HUES64 (cell line): ENCODE data around the gene PANK4.

Experiments used
- H3K27ac ChIP-seq: 2 replicates; pipeline ENCODE4 v1.7.0; 2013; ENCODE audit warnings: low read depth, low read length, inconsistent platforms
- H3K27me3 ChIP-seq: 2 replicates; pipeline ENCODE4 v1.6.1; 2013; ENCODE audit warnings: mild to moderate bottlenecking, low read length; ENCODE audit not compliant: insufficient read depth
- H3K36me3 ChIP-seq: 2 replicates; pipeline ENCODE4 v1.6.1; 2013; ENCODE audit warnings: mild to moderate bottlenecking, low read length; ENCODE audit not compliant: insufficient read depth
- H3K4me1 ChIP-seq: 2 replicates; pipeline ENCODE4 v1.6.1; 2013; ENCODE audit warnings: mild to moderate bottlenecking, low read length, moderate library complexity; ENCODE audit not compliant: insufficient read depth
- H3K4me3 ChIP-seq: 2 replicates; pipeline ENCODE4 v1.5.1; 2013; ENCODE audit warnings: mild to moderate bottlenecking, low read length, moderate library complexity
- H3K9ac ChIP-seq: 2 replicates; pipeline ENCODE4 v1.6.1; 2013; ENCODE audit warnings: mild to moderate bottlenecking, low read depth, low read length
- H3K9me3 ChIP-seq: 2 replicates; pipeline ENCODE4 v1.6.1; 2013; ENCODE audit warnings: low read depth, low read length; ENCODE audit not compliant: insufficient read depth
- WGBS: fragments of 150-250, 120-280 bp; methylation state at CpG from one replicate; pipeline ENCODE4 v1.1.7; 2013; ENCODE audit warnings: missing lambda C conversion rate; 5-methylcytosine and 5-hydroxymethylcytosine counted together

The PANK4 gene

GRCh38 chr1:2542246-2542915, 16.0 kb upstream of the PANK4 start:
- Histone ChIP-seq H3K27me3 (peaks cover 30% of the 10 kb centered on the region), H3K4me1 (peaks cover 27% of the 10 kb centered on the region), H3K36me3 (no peaks in the 10 kb centered on the region), H3K4me3 (no peak overlapping the region), H3K9me3 (no peaks in the 10 kb centered on the region), H3K27ac (no peak overlapping the region), H3K9ac (no peak overlapping the region)
- 80% methylated on average over 11 of the region's 11 CpGs for WGBS

- H3K27me3 ChIP-seq: peaks cover 34% of the 10 kb centered on the region
- no peak overlapping the region for H3K4me3 ChIP-seq
- WGBS: 89% methylated on average over 25 of the region's 25 CpGs
- H3K4me1 ChIP-seq: peaks cover 25% of the 10 kb centered on the region
- H3K9ac ChIP-seq: no peak overlapping the region
- H3K27ac ChIP-seq: no peak overlapping the region
- no peaks in the 10 kb centered on the region for H3K36me3 ChIP-seq
- no peaks in the 10 kb centered on the region for H3K9me3 ChIP-seq
Measured at GRCh38 chr1:2541619-2542245, 15.3 kb upstream of the PANK4 start.

DNA sequence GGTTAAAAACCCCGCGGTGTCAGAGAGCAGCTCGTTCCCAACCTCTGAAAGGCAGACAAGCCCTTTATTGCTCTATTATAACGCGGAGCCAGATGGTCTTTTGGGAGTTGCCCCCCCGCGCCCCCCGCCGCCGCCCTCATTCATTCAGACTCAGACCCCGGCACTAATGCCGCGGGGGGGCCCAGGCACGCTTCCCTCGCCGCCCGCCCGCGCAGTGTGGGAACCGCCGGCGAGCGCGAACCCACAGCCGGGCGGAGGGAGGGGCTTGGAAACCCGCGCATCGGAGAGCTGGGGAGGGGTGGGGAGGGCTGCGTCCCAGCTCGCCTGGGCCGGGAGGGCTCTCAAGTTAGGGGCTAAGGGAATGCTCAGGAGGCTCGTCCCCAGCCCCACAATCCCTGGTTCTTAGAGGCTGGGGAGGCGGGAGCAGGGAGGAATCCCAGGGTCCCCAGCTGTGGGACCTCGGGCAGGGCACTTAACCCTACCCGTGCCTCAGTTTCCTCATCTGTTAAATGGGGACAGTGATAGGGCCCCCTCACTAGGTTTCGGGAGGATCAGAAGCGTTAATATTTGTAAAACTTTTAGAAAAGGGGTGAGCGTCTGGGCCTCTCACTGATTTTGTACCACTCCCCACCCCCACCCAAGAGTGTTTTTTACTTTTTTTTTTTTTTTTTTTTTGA, 14.6 kb upstream of the PANK4 start:
- no peak overlapping the region for H3K9ac ChIP-seq
- H3K4me3 ChIP-seq: peak overlapping the region; percentile 29; the same call in 1 of the 2 replicates
- H3K4me1 ChIP-seq: peaks cover 25% of the 10 kb centered on the region
- peaks cover 40% of the 10 kb centered on the region for H3K27me3 ChIP-seq
- no peak overlapping the region for H3K27ac ChIP-seq
- H3K9me3 ChIP-seq: no peaks in the 10 kb centered on the region
- H3K36me3 ChIP-seq: no peaks in the 10 kb centered on the region
- WGBS: 11% methylated on average over 38 of the region's 39 CpGs

DNA sequence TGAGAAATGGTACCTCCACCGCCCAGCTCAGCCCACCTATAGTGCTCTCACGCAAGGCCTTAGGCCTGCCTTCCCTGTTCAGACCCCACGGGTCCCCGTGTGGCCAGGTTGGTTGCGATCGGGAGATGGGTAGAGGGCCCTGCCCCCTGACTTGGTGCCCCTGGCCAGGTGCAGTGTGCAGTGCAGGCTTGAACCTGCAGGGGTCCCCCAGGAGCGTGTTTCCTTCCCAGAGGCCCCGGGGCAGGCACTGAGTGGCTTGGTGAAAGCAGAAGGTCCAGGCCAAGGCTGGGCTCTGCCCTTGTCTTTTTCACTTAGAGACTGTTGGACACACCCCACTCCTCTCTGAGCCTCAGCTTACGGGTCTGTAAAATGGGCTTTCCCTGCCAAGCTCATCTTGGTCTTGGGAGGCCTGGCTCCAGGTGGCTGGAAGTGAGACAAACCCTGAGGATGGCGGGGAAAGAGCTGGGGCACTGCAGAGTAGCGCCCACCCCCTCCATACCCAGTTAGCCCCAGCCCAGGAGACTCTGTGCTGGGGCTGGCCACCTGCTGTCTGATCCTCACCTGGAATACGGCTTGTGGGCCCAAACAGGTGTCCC, 13.0 kb upstream of the PANK4 start:
- H3K4me3 ChIP-seq: no peak overlapping the region
- H3K27ac ChIP-seq: no peak overlapping the region
- H3K27me3 ChIP-seq: peaks cover 52% of the 10 kb centered on the region
- H3K9ac ChIP-seq: no peak overlapping the region
- WGBS: 61% methylated on average over 12 of the region's 12 CpGs
- H3K9me3 ChIP-seq: no peaks in the 10 kb centered on the region
- peaks cover 21% of the 10 kb centered on the region for H3K4me1 ChIP-seq
- H3K36me3 ChIP-seq: no peaks in the 10 kb centered on the region

- Histone ChIP-seq H3K9ac (no peak overlapping the region), H3K4me1 (peaks cover 17% of the 10 kb centered on the region)
Measured at GRCh38 chr1:2538872-2539271, 12.5 kb upstream of the PANK4 start.

GRCh38 chr1:2538376-2538775, 12.0 kb upstream of the PANK4 start:
- no peaks in the 10 kb centered on the region for H3K9me3 ChIP-seq
- peaks cover 13% of the 10 kb centered on the region for H3K4me1 ChIP-seq
- H3K9ac ChIP-seq: no peak overlapping the region
- H3K36me3 ChIP-seq: no peaks in the 10 kb centered on the region
- WGBS: 85% methylated on average over 4 of the region's 4 CpGs
- H3K27me3 ChIP-seq: peaks cover 56% of the 10 kb centered on the region
- no peak overlapping the region for H3K27ac ChIP-seq
- H3K4me3 ChIP-seq: no peak overlapping the region

More at GRCh38 chr1:2538872-2539271, 12.5 kb upstream of the PANK4 start:
- Histone ChIP-seq H3K9me3 (no peaks in the 10 kb centered on the region), H3K4me3 (no peak overlapping the region), H3K27me3 (peaks cover 52% of the 10 kb centered on the region), H3K36me3 (no peaks in the 10 kb centered on the region), H3K27ac (no peak overlapping the region)
- 93% methylated on average over 8 of the region's 8 CpGs for WGBS

DNA sequence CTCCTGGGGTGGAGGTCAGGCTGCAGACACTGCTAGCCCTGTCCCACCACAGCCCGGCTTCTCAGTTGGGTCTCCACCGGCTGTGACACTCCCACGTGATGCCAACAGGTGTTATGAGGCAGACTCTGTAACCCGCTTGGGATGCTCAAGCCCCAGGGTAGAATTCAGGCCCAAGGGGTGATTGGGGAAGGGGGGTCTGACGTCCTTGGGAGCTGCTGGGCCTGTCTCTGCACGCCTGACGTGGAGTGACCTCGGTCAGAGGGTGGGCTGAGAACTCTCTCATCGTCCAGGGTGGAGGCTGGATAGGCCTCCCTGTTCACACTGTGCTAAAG, 11.4 kb upstream of the PANK4 start:
- no peaks in the 10 kb centered on the region for H3K36me3 ChIP-seq
- peaks cover 62% of the 10 kb centered on the region for H3K27me3 ChIP-seq
- H3K27ac ChIP-seq: no peak overlapping the region
- H3K9me3 ChIP-seq: no peaks in the 10 kb centered on the region
- 79% methylated on average over 9 of the region's 9 CpGs for WGBS
- H3K4me1 ChIP-seq: peaks cover 10% of the 10 kb centered on the region
- no peak overlapping the region for H3K4me3 ChIP-seq
- no peak overlapping the region for H3K9ac ChIP-seq

DNA sequence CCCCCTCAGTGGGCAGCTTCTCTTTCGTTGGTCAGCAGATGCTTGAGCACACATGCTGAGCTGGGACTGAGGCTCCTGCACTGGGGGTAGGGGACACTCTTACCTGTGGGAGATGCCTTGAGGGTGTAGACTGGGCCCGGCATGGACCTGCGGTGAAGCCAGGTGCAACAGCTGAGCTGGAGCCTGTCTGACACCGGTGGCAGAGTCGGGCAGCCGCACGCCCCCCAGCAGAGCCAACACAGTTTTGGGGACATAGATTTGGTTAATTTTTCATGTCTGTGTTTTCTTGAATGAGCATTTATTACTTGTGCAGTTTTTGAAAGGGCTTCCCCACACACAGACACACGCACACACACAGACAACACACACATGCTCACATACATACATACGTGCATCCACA, 9.6 kb upstream of the PANK4 start:
- Histone ChIP-seq H3K36me3 (no peaks in the 10 kb centered on the region), H3K9ac (no peak overlapping the region), H3K9me3 (no peaks in the 10 kb centered on the region), H3K27me3 (peaks cover 73% of the 10 kb centered on the region), H3K4me1 (peaks cover 10% of the 10 kb centered on the region), H3K4me3 (no peak overlapping the region), H3K27ac (no peak overlapping the region)
- WGBS: 91% methylated on average over 8 of the region's 9 CpGs

DNA sequence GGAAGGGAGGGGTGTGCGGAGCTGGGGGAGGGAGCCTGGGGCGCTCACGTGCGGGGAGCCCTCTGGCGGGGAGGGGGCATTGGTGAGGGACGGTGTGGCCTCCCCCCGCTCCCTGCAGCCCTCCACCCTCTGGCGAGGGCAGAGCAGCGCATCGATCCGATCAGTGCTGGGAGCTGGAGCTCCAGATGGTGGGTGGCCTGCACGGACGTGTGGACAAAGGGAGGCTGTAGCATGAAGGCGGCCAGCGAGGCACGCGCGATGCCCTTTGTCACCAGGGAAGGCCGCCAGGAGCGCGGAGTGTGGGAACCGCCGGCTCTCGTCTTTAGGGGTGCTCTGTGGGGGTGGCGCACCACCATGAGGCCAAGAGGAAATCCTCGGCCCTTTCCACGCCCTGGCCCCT, 9.1 kb upstream of the PANK4 start:
- H3K4me1 ChIP-seq: peaks cover 10% of the 10 kb centered on the region

GRCh38 chr1:2534687-2535441, 8.5 kb upstream of the PANK4 start:
- Histone ChIP-seq H3K9ac (no peak overlapping the region), H3K27me3 (peaks cover 79% of the 10 kb centered on the region), H3K4me3 (no peak overlapping the region), H3K4me1 (peaks cover 10% of the 10 kb centered on the region), H3K27ac (no peak overlapping the region), H3K9me3 (no peaks in the 10 kb centered on the region), H3K36me3 (no peaks in the 10 kb centered on the region)
- 50% methylated on average over 18 of the region's 18 CpGs for WGBS

More for the DNA sequence above, 9.1 kb upstream of the PANK4 start:
- H3K9ac ChIP-seq: no peak overlapping the region
- peaks cover 77% of the 10 kb centered on the region for H3K27me3 ChIP-seq
- H3K9me3 ChIP-seq: no peaks in the 10 kb centered on the region
- no peaks in the 10 kb centered on the region for H3K36me3 ChIP-seq
- WGBS: 67% methylated on average over 27 of the region's 27 CpGs
- no peak overlapping the region for H3K4me3 ChIP-seq
- H3K27ac ChIP-seq: no peak overlapping the region

GRCh38 chr1:2534315-2534686, 7.9 kb upstream of the PANK4 start:
- no peak overlapping the region for H3K9ac ChIP-seq
- no peaks in the 10 kb centered on the region for H3K36me3 ChIP-seq
- H3K27me3 ChIP-seq: peaks cover 84% of the 10 kb centered on the region
- H3K4me3 ChIP-seq: no peak overlapping the region
- WGBS: 65% methylated on average over 5 of the region's 7 CpGs
- H3K4me1 ChIP-seq: peaks cover 10% of the 10 kb centered on the region
- H3K9me3 ChIP-seq: no peaks in the 10 kb centered on the region
- no peak overlapping the region for H3K27ac ChIP-seq
